Stomach smooth muscle (tissue), 2 donors: ENCODE results near the gene GLRA3.

Experiments used
- H3K27ac ChIP-seq: one replicate; pipeline ENCODE4 v1.7.0; 2013; ENCODE audit warnings: mild to moderate bottlenecking, low read length, inconsistent platforms
- H3K27me3 ChIP-seq, 2 donors: one replicate each; pipeline ENCODE4 v1.7.0; 2013; ENCODE audit warnings: low read length in 2 of 2; ENCODE audit not compliant: insufficient read depth in 2 of 2, control insufficient read depth in 1 of 2
- H3K36me3 ChIP-seq, 2 donors: one replicate each; pipeline ENCODE4 v1.7.0; 2013; ENCODE audit warnings: low read length in 2 of 2; ENCODE audit not compliant: control insufficient read depth in 2 of 2, insufficient read depth in 2 of 2
- H3K4me1 ChIP-seq: one replicate; pipeline ENCODE4 v1.7.0; 2013; ENCODE audit warnings: low read length; ENCODE audit not compliant: control insufficient read depth, insufficient read depth
- H3K4me3 ChIP-seq, 2 donors: one replicate each; pipeline ENCODE4 v1.7.0; 2013; ENCODE audit warnings: low read length in 2 of 2
- H3K9ac ChIP-seq, 2 donors: one replicate each; pipeline ENCODE4 v1.7.0; 2013; ENCODE audit warnings: low read length in 2 of 2, mild to moderate bottlenecking in 1 of 2
- H3K9me3 ChIP-seq, 2 donors: one replicate each; pipeline ENCODE4 v1.7.0; 2013; ENCODE audit warnings: low read length in 2 of 2; ENCODE audit not compliant: control insufficient read depth in 2 of 2
- donor health status: healthy.
- donor health status: Pancreatic carcinoma.

GLRA3 gene

GRCh38 chr4:174859904-174860303 lies 30.9 kb upstream of the GLRA3 start:
- Histone ChIP-seq H3K27me3 (no peaks in the 10 kb centered on the region), H3K9ac (no peak overlapping the region), H3K9me3 (no peaks in the 10 kb centered on the region), H3K4me1 (no peaks in the 10 kb centered on the region), H3K27ac (no peak overlapping the region), H3K4me3 (no peak overlapping the region), H3K36me3 (no peaks in the 10 kb centered on the region)

- Histone ChIP-seq H3K4me3 (no peak overlapping the region), H3K27ac (no peak overlapping the region), H3K9ac (no peak overlapping the region), H3K36me3 (no peaks in the 10 kb centered on the region), H3K9me3 (no peaks in the 10 kb centered on the region), H3K27me3 (no peaks in the 10 kb centered on the region), H3K4me1 (no peaks in the 10 kb centered on the region)
Observed at GRCh38 chr4:174856926-174857800, 28.1 kb upstream of the GLRA3 start.

GRCh38 chr4:174855050-174855449 lies 26.0 kb upstream of the GLRA3 start:
- H3K4me3 ChIP-seq, result no peak overlapping the region
- H3K4me1 ChIP-seq, result no peaks in the 10 kb centered on the region
- no peaks in the 10 kb centered on the region for H3K9me3 ChIP-seq
- no peak overlapping the region for H3K9ac ChIP-seq
- no peaks in the 10 kb centered on the region for H3K36me3 ChIP-seq
- H3K27me3 ChIP-seq, result no peaks in the 10 kb centered on the region
- no peak overlapping the region for H3K27ac ChIP-seq

- no peaks in the 10 kb centered on the region for H3K36me3 ChIP-seq
- no peaks in the 10 kb centered on the region for H3K4me1 ChIP-seq
- no peak overlapping the region for H3K4me3 ChIP-seq
- H3K9me3 ChIP-seq, result no peaks in the 10 kb centered on the region
- H3K27me3 ChIP-seq, result no peaks in the 10 kb centered on the region
- H3K27ac ChIP-seq, result no peak overlapping the region
- no peak overlapping the region for H3K9ac ChIP-seq
Observed at GRCh38 chr4:174853629-174854028, 24.6 kb upstream of the GLRA3 start.

- H3K36me3 ChIP-seq, result no peaks in the 10 kb centered on the region
- H3K9me3 ChIP-seq, result no peaks in the 10 kb centered on the region
- H3K27ac ChIP-seq, result no peak overlapping the region
- no peak overlapping the region for H3K9ac ChIP-seq
- H3K27me3 ChIP-seq, result no peaks in the 10 kb centered on the region
- no peak overlapping the region for H3K4me3 ChIP-seq
- H3K4me1 ChIP-seq, result no peaks in the 10 kb centered on the region
Observed at GRCh38 chr4:174848596-174848995, 19.5 kb upstream of the GLRA3 start.

- Histone ChIP-seq H3K4me3 (no peak overlapping the region), H3K9me3 (no peaks in the 10 kb centered on the region), H3K36me3 (no peaks in the 10 kb centered on the region), H3K27me3 (no peaks in the 10 kb centered on the region), H3K27ac (no peak overlapping the region), H3K4me1 (no peaks in the 10 kb centered on the region), H3K9ac (no peak overlapping the region)
Observed at GRCh38 chr4:174847801-174848427, 18.9 kb upstream of the GLRA3 start.

GRCh38 chr4:174835536-174835935 lies 6.5 kb upstream of the GLRA3 start:
- Histone ChIP-seq H3K9ac (no peak overlapping the region), H3K9me3 (no peaks in the 10 kb centered on the region), H3K4me3 (no peak overlapping the region), H3K4me1 (no peaks in the 10 kb centered on the region), H3K36me3 (no peaks in the 10 kb centered on the region), H3K27me3 (no peaks in the 10 kb centered on the region), H3K27ac (no peak overlapping the region)

GRCh38 chr4:174834477-174834876 lies 5.4 kb upstream of the GLRA3 start:
- Histone ChIP-seq H3K27me3 (peaks cover 0 to under 1% of the 10 kb centered on the region in 2 donors), H3K9me3 (no peaks in the 10 kb centered on the region), H3K9ac (no peak overlapping the region), H3K4me3 (no peak overlapping the region), H3K27ac (no peak overlapping the region), H3K36me3 (no peaks in the 10 kb centered on the region), H3K4me1 (no peaks in the 10 kb centered on the region)

- no peaks in the 10 kb centered on the region for H3K4me1 ChIP-seq
- H3K4me3 ChIP-seq, result no peak overlapping the region
- no peak overlapping the region for H3K9ac ChIP-seq
- no peaks in the 10 kb centered on the region for H3K9me3 ChIP-seq
- H3K27ac ChIP-seq, result no peak overlapping the region
- no peaks in the 10 kb centered on the region for H3K36me3 ChIP-seq
- H3K27me3 ChIP-seq, result peaks cover 3 to 7% of the 10 kb centered on the region in 2 donors
Observed at GRCh38 chr4:174826660-174827059, 2.4 kb downstream of the GLRA3 start.

- no peak overlapping the region for H3K4me3 ChIP-seq
Observed at GRCh38 chr4:174815282-174815681, 13.8 kb downstream of the GLRA3 start.

GRCh38 chr4:174813292-174813691 lies 15.8 kb downstream of the GLRA3 start:
- no peaks in the 10 kb centered on the region for H3K36me3 ChIP-seq
- no peak overlapping the region for H3K27ac ChIP-seq
- H3K9me3 ChIP-seq, result no peaks in the 10 kb centered on the region
- no peak overlapping the region for H3K4me3 ChIP-seq
- H3K9ac ChIP-seq, result no peak overlapping the region
- no peaks in the 10 kb centered on the region for H3K4me1 ChIP-seq
- no peaks in the 10 kb centered on the region for H3K27me3 ChIP-seq

More at GRCh38 chr4:174815282-174815681, 13.8 kb downstream of the GLRA3 start:
- Histone ChIP-seq H3K36me3 (no peaks in the 10 kb centered on the region), H3K9me3 (no peaks in the 10 kb centered on the region), H3K9ac (no peak overlapping the region), H3K27ac (no peak overlapping the region), H3K27me3 (no peaks in the 10 kb centered on the region), H3K4me1 (no peaks in the 10 kb centered on the region)
